ENCODE results near the gene SEMA3F. TPM values are rescaled to one million over a fixed set of nuclear protein-coding genes. Genes with fewer than 3 reads are reported as not detected.

SEMA3F gene
- total and polyA plus RNA-seq, 2 of the 4 experiments (the other 2 are of a cell fraction): 7.3 to 23.3 TPM

DNA sequence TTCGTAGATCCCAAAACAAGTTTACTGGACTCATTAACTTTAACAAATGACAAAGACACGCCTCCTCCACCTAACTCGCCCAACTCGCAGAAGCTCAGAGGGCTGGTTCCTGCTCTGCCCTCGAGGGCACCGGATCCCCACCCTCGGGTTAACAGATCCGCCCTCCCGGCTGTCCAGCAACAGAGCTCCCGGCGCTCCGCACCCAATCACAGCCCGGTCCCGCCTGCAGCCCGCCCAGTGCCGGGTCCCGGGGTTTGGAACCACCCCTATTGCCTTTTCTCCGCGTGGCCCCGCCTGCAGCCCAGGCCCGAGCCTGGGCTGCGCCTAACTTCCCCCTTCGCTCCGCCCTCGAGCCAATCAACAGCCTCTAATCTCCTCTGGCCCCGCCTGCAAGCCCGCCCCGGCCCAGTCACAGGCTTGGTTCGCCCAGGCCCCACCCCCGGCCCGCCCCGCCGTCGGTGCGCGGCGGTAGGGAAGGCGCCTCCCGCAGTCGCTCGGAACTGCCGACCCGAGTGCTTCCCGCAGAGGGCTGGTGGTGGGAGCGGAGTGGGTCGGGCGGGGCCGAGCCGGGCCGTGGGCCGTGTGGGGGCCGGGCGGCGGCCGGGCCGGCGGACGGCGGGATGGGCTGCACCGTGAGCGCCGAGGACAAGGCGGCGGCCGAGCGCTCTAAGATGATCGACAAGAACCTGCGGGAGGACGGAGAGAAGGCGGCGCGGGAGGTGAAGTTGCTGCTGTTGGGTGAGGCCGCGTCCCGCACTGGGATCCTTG lies 80.8 kb downstream of the SEMA3F start, which contains the start of gene GNAI2:
GNAI2 (plus strand) TSS at position 489 of the 768 bp plus-strand sequence; CDS start at position 621, 132 bp downstream.
- H4K20me1 ChIP-seq (ENCODE audit: insufficient read depth, low read length): peaks cover 46% of the 10 kb centered on the region
- intact Hi-C loops (cut with micrococcal nuclease): no loop called here
- no TSS peak for BruUV-seq (replicated peaks)
- H2AK9ac ChIP-seq (replicated peaks; ENCODE audit: low read depth, low read length, poor library complexity): peak within 1 kb of the TSS; percentile 100
- H3K23ac ChIP-seq (ENCODE audit: low read depth, low read length): peak within 1 kb of the TSS; percentile 97
- peak within 1 kb of the TSS; percentile 48 to 87; a peak in 3 of 4 replicates for H4K8ac ChIP-seq (ENCODE audit: low read depth in 2 of 2, low read length in 2 of 2)
- no peaks in the 10 kb centered on the region for H3K27me3 ChIP-seq (ENCODE audit: control insufficient read depth, insufficient read depth, low read length)
- H3K14ac ChIP-seq (replicated peaks; ENCODE audit: low read depth, low read length): peak within 1 kb of the TSS; percentile 98
- no peaks in the 10 kb centered on the region for H3K9me3 ChIP-seq (ENCODE audit: control insufficient read depth, insufficient read depth, low read length)
- H3K4me2 ChIP-seq (ENCODE audit: low read depth, low read length): peak within 1 kb of the TSS; percentile 97
- H2AK5ac ChIP-seq (ENCODE audit: low read depth, low read length): peak within 1 kb of the TSS; percentile 99
- DNase-seq: peak; percentile 96
- no peak within 1 kb of the TSS for H2BK20ac ChIP-seq (ENCODE audit: low read depth, low read length)
- ChIA-PET CTCF (interaction anchor here (0.7 to 1.1 kb wide), 2 partner anchors 9 to 11 kb away, joined by 4 to 6 read pairs; no protein-coding TSS in a partner anchor), POLR2A (ENCODE audit: unreplicated experiment) (interaction anchor here (0.6 to 1.4 kb wide), 2 partner anchors 11 to 28 kb away, joined by 3 to 6 read pairs; no protein-coding TSS in a partner anchor)
- no peak within 1 kb of the TSS; the same call in 2 of the 3 replicates for H2BK15ac ChIP-seq (ENCODE audit: low read depth, low read length)
- peaks cover 9% of the 10 kb centered on the region; the same call in 1 of the 2 replicates for H3K36me3 ChIP-seq (ENCODE audit: control insufficient read depth, insufficient read depth, low read length)
- peaks cover 11% of the 10 kb centered on the region; the same call in 1 of the 2 replicates for H3K4me1 ChIP-seq (ENCODE audit: control insufficient read depth, insufficient read depth, low read length)
- H2BK120ac ChIP-seq (ENCODE audit: low read depth, low read length): no peak within 1 kb of the TSS
- peak within 1 kb of the TSS; percentile 92; the same call in 1 of the 2 replicates for H4K5ac ChIP-seq (ENCODE audit: low read depth, low read length)
- peak within 1 kb of the TSS; percentile 98 for H3K9ac ChIP-seq (ENCODE audit: low read depth, low read length)
- peak within 1 kb of the TSS; percentile 82 for H3K4me3 ChIP-seq (ENCODE audit: insufficient read depth, low read depth, low read length)
- peak within 1 kb of the TSS; percentile 97 for H3K27ac ChIP-seq (ENCODE audit: insufficient read depth, low read length)
- H3K56ac ChIP-seq (ENCODE audit: extremely low read depth, insufficient read depth, low read length): peak within 1 kb of the TSS; percentile 84
- peak within 1 kb of the TSS; percentile 98 for H3K4ac ChIP-seq (ENCODE audit: low read depth, low read length)
- H3K18ac ChIP-seq (ENCODE audit: low read depth, low read length): peak within 1 kb of the TSS; percentile 37; the same call in 1 of the 2 replicates
- H4K91ac ChIP-seq (ENCODE audit: insufficient read depth, low read depth, low read length): peak within 1 kb of the TSS; percentile 80
- H2AFZ ChIP-seq (replicated peaks; ENCODE audit: low read length, poor library complexity): peak within 1 kb of the TSS; percentile 80
- in situ Hi-C loops (cut with MboI; ENCODE audit: low sequenced_read_pairs): no loop called here
- dilution Hi-C loops (cut with HindIII; ENCODE audit: low sequenced_read_pairs, unreplicated experiment): no loop called here
- H3K9me1 ChIP-seq (ENCODE audit: insufficient read depth, low read length): peaks cover 7% of the 10 kb centered on the region
- peak; percentile 91 for ATAC-seq (ENCODE audit: low read depth)
- peak within 1 kb of the TSS; percentile 90 for H2BK5ac ChIP-seq (ENCODE audit: low read depth, low read length, poor library complexity, severe bottlenecking)
- peaks cover 0 to 32% of the 10 kb centered on the region in 2 experiments; a peak in 2 of 4 replicates for H3K79me1 ChIP-seq (ENCODE audit: low read depth in 1 of 2, low read length in 2 of 2)
- 0% methylated on average over 23 of the region's 75 CpGs; no CpG with 5 or more reads in 1 of the 2 experiments for WGBS, 2 experiments (ENCODE audit: extremely low coverage in 2 of 2, insufficient read length in 1 of 2)
- TF ChIP-seq, protein P1, sequence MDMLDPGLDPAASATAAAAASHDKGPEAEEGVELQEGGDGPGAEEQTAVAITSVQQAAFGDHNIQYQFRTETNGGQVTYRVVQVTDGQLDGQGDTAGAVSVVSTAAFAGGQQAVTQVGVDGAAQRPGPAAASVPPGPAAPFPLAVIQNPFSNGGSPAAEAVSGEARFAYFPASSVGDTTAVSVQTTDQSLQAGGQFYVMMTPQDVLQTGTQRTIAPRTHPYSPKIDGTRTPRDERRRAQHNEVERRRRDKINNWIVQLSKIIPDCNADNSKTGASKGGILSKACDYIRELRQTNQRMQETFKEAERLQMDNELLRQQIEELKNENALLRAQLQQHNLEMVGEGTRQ (IDR thresholded peaks at IDR 0.05; ENCODE audit: low read depth, low read length): peak; percentile 51; the same call in 1 of the 2 replicates
- TF ChIP-seq RAD21 (IDR thresholded peaks at IDR 0.05; ENCODE audit: low read length): no peak
- TF ChIP-seq RCOR1 (IDR thresholded peaks at IDR 0.05; ENCODE audit: insufficient replicate concordance, low read length): no peak
- no peak for TF ChIP-seq BHLHE40 (IDR thresholded peaks at IDR 0.05; ENCODE audit: low read depth, low read length)
- no peak for TF ChIP-seq CEBPB (IDR thresholded peaks at IDR 0.05; ENCODE audit: low read depth, low read length)
- TF ChIP-seq, protein P2, sequence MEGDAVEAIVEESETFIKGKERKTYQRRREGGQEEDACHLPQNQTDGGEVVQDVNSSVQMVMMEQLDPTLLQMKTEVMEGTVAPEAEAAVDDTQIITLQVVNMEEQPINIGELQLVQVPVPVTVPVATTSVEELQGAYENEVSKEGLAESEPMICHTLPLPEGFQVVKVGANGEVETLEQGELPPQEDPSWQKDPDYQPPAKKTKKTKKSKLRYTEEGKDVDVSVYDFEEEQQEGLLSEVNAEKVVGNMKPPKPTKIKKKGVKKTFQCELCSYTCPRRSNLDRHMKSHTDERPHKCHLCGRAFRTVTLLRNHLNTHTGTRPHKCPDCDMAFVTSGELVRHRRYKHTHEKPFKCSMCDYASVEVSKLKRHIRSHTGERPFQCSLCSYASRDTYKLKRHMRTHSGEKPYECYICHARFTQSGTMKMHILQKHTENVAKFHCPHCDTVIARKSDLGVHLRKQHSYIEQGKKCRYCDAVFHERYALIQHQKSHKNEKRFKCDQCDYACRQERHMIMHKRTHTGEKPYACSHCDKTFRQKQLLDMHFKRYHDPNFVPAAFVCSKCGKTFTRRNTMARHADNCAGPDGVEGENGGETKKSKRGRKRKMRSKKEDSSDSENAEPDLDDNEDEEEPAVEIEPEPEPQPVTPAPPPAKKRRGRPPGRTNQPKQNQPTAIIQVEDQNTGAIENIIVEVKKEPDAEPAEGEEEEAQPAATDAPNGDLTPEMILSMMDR (conservative IDR thresholded peaks at IDR 0.05; ENCODE audit: low read depth, low read length): 0 out of 2 replicates have a peak, but pooled peaks have one; percentile 2
- TF ChIP-seq, protein P3, sequence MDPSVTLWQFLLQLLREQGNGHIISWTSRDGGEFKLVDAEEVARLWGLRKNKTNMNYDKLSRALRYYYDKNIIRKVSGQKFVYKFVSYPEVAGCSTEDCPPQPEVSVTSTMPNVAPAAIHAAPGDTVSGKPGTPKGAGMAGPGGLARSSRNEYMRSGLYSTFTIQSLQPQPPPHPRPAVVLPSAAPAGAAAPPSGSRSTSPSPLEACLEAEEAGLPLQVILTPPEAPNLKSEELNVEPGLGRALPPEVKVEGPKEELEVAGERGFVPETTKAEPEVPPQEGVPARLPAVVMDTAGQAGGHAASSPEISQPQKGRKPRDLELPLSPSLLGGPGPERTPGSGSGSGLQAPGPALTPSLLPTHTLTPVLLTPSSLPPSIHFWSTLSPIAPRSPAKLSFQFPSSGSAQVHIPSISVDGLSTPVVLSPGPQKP (IDR thresholded peaks at IDR 0.05; ENCODE audit: borderline replicate concordance, low read depth, low read length): no peak
- TF ChIP-seq CHD1 (IDR thresholded peaks at IDR 0.05; ENCODE audit: low read depth, low read length): 0 out of 2 replicates have a peak, but pooled peaks have one; percentile 16
- peak; percentile 54; the same call in 1 of the 2 replicates for TF ChIP-seq MAZ (IDR thresholded peaks at IDR 0.05; ENCODE audit: borderline replicate concordance, low read depth, low read length)
- no peak for TF ChIP-seq MAFK (IDR thresholded peaks at IDR 0.05; ENCODE audit: low read depth, low read length)
- no peak for TF ChIP-seq NFE2L2 (IDR thresholded peaks at IDR 0.05; ENCODE audit: low read depth, low read length)
- TF ChIP-seq MXI1 (IDR thresholded peaks at IDR 0.05; ENCODE audit: borderline replicate concordance, low read depth, low read length): peak; percentile 55; the same call in 1 of the 2 replicates
